K562 (cell line): Measurements from ENCODE around the gene TMEM141.

Experiments used
- E2F5 ChIP-seq: sonication (generic); formaldehyde crosslinking; IDR thresholded peaks from 2 replicates; pipeline ENCODE4 v1.8.0; 2022; ENCODE audit warnings: mild to moderate bottlenecking, missing genetic modification reagents
- EZH2 ChIP-seq: IDR thresholded peaks from 2 replicates; pipeline ENCODE4 v1.6.1; 2012; ENCODE audit warnings: low read depth, mild to moderate bottlenecking, inconsistent platforms, low read length, borderline replicate concordance
- FOS ChIP-seq: IDR thresholded peaks from 3 replicates; pipeline ENCODE4 v1.6.1; 2011; ENCODE audit not compliant: insufficient read length; ENCODE audit errors: extremely low read depth
- MAZ ChIP-seq, 2 experiments: fragments of 450-650 bp in 1 of 2; sonication (generic) in 1 of 2; formaldehyde crosslinking; IDR thresholded peaks in 1 of 2; conservative IDR thresholded peaks in 1 of 2; 2 replicates each; pipeline versions ENCODE4 v1.4.0 to v1.5.0; 2020; ENCODE audit warnings: mild to moderate bottlenecking in 1 of 2, missing genetic modification reagents in 1 of 2
- PKNOX1 ChIP-seq: fragments of 450-650 bp; IDR thresholded peaks from 2 replicates; pipeline ENCODE4 v1.6.1; 2016
- RFX1 ChIP-seq: fragments of 450-650 bp; IDR thresholded peaks from 2 replicates; pipeline ENCODE4 v1.6.1; 2016; ENCODE audit warnings: mild to moderate bottlenecking, moderate library complexity
- ZNF766 ChIP-seq: fragments of 200-800 bp; sonication (Bioruptor generic); conservative IDR thresholded peaks from 2 replicates; pipeline ENCODE4 v1.6.1; 2016; ENCODE audit warnings: missing genetic modification characterization, missing compliant biosample characterization

- TF ChIP-seq E2F5 (CRISPR knock-in tag) (no peak), ZNF766 (CRISPR knock-in tag) (no peak), EZH2 (no peak), RFX1 (no peak), PKNOX1 (no peak), MAZ (CRISPR knock-in tag; conservative IDR thresholded peaks at IDR 0.05 in 1 of 2, IDR thresholded peaks at IDR 0.05 in 1 of 2) (no peak), FOS (no peak)
Measured at GRCh38 chr9:136806631-136807201, 15.6 kb downstream of the TMEM141 start.
